Dermis microvascular lymphatic vessel endothelial cell (primary cell): Measurements from ENCODE around the gene RNF183. TPM values are rescaled to one million over a fixed set of nuclear protein-coding genes. Genes with fewer than 3 reads are reported as not detected.
A peak's percentile ranks its signal among the peaks of the same experiment; 100 is the strongest.

Experiments
- DNase-seq, 2 donors: peaks; one replicate each; pipeline versions ENCODE4 v3.0.0 to v3.0.0-alpha.2; 2010; ENCODE audit warnings: low read depth in 2 of 2
- total RNA-seq: library from RNA; depleted of rRNA; stranded (reverse); fragments of >200 nt; gene quantifications from 2 replicates; pipeline ENCODE4 v1.2.1, GENCODE V29; 2014

RNF183 gene
- not detected in 2 replicates for total RNA-seq

GRCh38 chr9:113302792-113303418 lies at the start of gene RNF183:
RNF183 (minus strand) TSS chr9:113303376; CDS start chr9:113298184, 5,192 bp downstream.
- DNase-seq, result no peak

GRCh38 chr9:113352411-113352810 lies 49.2 kb upstream of the RNF183 start:
- no peak for DNase-seq

- no peak for DNase-seq
Measured at GRCh38 chr9:113352006-113352405, 48.8 kb upstream of the RNF183 start.

- DNase-seq, result no peak
Measured at GRCh38 chr9:113350937-113351336, 47.8 kb upstream of the RNF183 start.

- DNase-seq, result no peak
Measured at GRCh38 chr9:113350107-113350661, 47.0 kb upstream of the RNF183 start.

- DNase-seq, result no peak
Measured at GRCh38 chr9:113349445-113350094, 46.4 kb upstream of the RNF183 start, which contains the start of gene BSPRY. BSPRY (plus strand) TSS chr9:113349541; CDS start chr9:113349580, 39 bp downstream.

GRCh38 chr9:113349066-113349444 lies 45.9 kb upstream of the RNF183 start:
- DNase-seq, result no peak

- DNase-seq, result no peak
Measured at GRCh38 chr9:113348437-113348836, 45.3 kb upstream of the RNF183 start.

- DNase-seq, result no peak
Measured at GRCh38 chr9:113345671-113346070, 42.5 kb upstream of the RNF183 start.

GRCh38 chr9:113345190-113345589 lies 42.0 kb upstream of the RNF183 start:
- DNase-seq, result no peak

GRCh38 chr9:113343732-113344231 lies 40.6 kb upstream of the RNF183 start:
- DNase-seq, result peak; percentile 4 to 25

GRCh38 chr9:113341712-113342410 lies 38.7 kb upstream of the RNF183 start:
- DNase-seq, result no peak

GRCh38 chr9:113340011-113340699 lies 37.0 kb upstream of the RNF183 start, which contains the start of gene WDR31:
WDR31 (minus strand) TSS chr9:113340275; CDS start chr9:113332022, 8,253 bp downstream.
- peak; percentile 80 to 90 for DNase-seq

GRCh38 chr9:113337714-113338113 lies 34.5 kb upstream of the RNF183 start:
- DNase-seq, result no peak

- DNase-seq, result no peak
Measured at GRCh38 chr9:113331780-113332179, 28.6 kb upstream of the RNF183 start.

GRCh38 chr9:113328045-113328782 lies 25.0 kb upstream of the RNF183 start:
- DNase-seq, result no peak

GRCh38 chr9:113326230-113326629 lies 23.1 kb upstream of the RNF183 start:
- DNase-seq, result no peak

GRCh38 chr9:113322671-113323070 lies 19.5 kb upstream of the RNF183 start:
- DNase-seq, result no peak

- no peak for DNase-seq
Measured at GRCh38 chr9:113320051-113320450, 16.9 kb upstream of the RNF183 start.

- DNase-seq, result no peak
Measured at GRCh38 chr9:113319054-113319453, 15.9 kb upstream of the RNF183 start.

- no peak for DNase-seq
Measured at GRCh38 chr9:113317777-113318176, 14.6 kb upstream of the RNF183 start.
